Stimulated activated naive CD4-positive, alpha-beta T cell treated with Interleukin-2 at 50 U/mL for 16 hours (primary cell): ENCODE data around the gene KIF1B.
"Not testable (repeated sequence)": the region's sequence is repeated elsewhere in the genome, so short reads cannot be mapped to it uniquely, and the experiment has no call there.

ENCODE experiments used
- DNase-seq: peaks from one replicate; lab custom pipeline; 2025; lab: John Stamatoyannopoulos, UW

KIF1B gene

DNA sequence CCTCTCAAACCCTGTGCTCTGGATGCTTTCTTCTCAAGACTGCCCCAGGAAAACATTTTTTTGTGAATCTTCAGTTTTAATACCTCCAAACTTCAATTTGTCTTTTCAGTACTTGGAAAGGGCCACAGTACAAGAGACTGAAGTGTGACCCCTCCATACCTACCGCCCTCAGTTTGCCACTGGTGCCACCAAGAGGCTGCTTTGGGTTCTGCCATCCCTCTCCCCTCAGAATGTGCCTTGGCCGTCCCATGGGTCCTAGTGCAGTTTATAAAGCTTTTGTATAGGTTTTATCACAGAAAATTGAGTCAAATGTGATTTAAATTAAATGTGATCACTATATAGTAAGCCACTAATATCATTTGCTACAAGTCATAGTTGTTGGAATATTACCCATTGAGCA lies 127.7 kb downstream of the KIF1B start:
- DNase-seq = peak; percentile 2

DNA sequence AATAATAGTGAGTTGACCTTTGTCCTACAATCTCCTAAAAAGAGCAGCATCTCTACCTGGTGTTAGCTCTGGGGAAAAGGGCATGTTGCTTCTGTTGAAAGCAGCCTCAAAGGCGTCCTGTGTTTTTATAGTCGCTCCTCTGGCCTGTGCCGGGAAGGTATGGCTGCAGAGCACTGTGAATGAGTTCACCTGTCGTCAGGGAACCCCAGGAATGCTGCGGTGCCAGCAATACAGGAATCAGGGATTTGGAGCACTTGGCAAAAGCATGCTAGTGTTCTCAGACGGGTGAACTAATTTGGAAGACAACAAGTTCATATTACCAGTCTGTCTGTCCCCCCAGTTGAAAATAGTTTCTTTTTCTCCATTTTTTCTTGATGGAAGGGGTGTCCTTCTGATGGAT lies 128.2 kb downstream of the KIF1B start:
- no peak for DNase-seq

DNA sequence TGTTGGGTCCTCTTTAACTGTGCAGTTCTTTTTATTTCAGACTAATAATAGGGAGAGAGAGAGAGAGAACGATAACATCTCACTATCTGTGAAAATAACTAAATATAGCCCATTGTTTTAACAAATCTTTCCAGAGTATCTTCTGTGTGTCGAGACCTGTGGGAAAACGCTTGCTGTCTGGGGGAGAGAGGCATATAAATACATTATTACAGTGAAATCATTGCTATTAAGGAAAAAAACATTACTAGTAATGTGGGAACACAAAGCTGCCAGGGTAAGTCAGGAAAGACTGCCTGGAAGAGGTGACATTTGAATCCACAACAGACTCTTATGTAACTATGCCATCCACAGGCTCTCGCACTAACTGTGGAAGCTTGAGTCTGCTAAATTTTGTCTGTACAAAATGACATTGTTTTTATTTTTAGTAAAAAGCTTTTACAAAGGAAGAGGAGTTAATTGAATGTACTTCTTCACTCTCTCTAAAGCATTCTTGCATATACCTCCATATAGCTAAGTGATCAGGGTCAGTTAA lies 128.7 kb downstream of the KIF1B start:
- no peak for DNase-seq

DNA sequence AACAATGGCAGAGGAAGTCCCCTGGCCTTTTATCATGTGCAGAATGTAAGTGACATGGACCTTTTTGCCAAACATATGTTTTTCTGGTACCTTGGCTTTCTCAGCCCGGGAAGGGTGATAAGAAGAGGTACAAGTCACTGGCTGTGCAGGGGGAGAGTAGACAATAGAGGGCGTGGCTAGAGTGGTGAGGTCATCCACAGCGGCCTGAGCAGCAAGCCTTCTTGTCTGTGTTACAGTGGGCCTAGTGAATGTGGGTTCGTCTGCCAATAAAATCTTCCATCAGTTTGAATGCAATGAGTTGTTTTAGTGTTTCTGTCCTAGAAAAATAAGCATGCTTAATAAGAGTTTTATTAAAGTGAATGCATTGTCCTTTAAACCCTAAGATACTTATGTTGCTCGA lies 129.4 kb downstream of the KIF1B start:
- no peak for DNase-seq

DNA sequence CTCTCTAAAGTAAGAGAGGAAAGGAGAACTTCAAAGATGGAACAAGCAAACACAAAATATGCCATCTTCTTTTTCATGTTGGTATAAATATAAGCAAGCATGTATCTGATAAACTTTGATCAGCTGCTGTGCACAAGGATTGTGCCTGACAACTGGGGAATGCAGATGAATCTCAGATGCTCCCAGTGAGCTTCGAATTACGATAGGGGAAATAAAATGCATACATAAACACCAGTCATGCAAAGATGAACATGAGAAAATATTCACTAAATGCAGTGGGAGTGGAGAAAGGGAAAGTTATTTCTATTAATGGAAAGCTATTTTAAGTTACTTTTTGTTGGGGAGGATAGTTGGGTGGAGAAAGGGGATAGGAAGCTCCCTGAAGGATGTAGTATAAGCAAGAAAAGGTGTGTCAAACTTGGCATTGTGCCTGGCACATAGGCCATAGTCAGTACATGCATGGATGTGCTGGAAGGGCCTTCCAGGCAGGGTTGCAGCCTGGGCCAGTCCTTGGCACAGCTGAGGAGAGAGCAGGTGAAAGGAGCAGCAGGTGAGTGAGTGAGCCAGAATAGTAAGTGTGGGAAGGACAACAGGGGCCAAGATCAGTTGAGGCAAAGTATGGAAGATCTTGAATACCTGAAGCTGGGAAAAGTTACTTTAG lies 130.7 kb downstream of the KIF1B start:
- no peak for DNase-seq

DNA sequence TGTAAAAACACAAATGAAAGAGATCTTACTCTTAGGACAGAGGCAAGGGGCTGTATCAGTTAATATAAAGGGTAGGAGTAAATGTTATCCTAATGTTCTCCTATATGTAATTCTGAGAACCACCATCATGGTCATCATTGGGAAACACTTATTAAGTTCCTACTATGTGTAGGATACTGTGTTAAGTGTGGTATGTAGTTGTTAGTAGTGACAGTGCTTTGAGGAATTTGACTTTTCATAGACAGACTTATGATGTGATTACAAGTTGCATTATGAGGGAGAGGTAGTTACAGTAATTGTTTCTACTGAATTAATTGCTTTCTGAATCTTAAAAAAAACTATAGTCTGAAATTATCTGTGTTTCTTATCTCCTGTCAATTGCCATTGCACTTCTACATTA lies 136.7 kb downstream of the KIF1B start:
- no peak for DNase-seq

DNA sequence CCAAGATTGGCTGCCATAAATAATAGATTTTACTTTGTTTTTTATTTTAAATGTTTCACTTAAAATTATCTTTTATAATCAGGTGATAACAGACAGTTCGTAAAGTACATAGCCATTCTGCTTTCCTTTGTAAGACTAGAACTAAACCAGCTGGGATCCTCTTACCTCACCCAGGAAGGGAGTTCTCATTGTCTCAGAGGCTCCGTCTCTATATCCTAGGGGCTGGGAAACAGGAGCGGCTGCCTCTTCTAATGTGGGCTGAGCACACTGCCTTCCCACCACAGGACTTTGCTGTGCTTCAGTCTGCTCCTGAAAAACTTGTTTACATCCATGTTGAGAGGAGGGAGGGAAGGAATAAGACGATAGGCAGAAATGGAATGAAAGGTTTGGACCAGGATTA lies 142.9 kb downstream of the KIF1B start:
- DNase-seq = no peak

DNA sequence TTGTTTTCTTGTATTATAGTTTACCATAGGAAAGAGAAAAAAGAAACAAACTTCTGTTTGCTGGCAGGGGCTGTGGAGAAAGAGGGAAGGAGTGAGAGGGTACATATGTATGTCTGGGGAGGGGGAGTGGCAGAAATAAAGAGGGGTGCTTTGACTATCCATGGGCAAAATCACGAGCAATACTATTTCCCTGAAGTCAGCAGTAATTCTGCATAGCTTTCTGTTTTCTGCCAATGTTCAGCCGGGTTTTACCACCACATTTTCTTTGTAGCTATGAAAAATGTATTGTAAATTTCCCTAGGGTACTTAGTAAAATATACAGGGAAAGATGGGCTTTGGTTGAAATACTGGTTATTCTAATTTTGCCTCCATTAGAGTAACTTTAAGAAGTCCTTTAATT lies 143.3 kb downstream of the KIF1B start:
- no peak for DNase-seq

DNA sequence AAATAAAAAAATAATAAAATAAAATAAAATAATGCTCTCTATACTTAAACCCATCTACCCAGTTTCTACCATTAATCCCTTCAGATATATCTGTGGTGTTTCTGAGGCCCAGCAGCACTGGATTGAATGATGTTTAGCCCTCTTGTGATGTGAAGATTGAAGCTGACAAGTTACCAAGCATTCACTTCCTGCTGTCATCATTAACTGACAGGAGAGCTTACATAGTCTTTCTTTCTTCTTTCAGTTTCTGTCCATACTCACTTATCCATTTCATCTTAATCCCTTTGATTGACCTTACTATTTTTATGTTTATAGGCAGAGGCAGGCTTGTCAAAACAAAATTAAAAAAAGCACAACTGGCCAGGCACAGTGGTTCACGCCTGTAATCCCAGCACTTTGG lies 149.7 kb downstream of the KIF1B start:
- DNase-seq = no peak

DNA sequence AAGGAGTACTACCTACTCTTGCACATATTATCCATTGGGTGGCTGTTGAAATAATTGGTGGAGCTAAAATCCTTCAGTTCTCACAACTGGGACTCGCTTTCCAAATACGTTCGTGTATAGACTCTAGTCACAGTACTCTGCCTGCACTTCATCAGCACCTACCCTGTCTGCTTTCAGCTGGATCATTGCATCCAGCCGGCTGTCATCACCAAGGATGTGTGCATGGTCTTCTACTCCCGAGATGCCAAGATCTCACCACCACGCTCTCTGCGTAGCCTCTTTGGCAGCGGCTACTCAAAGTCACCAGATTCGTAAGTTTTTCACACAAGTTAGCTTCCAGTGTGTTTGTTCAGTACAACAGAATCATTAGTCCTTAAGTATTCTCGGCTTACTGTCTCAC lies 151.1 kb downstream of the KIF1B start:
- no peak for DNase-seq

DNA sequence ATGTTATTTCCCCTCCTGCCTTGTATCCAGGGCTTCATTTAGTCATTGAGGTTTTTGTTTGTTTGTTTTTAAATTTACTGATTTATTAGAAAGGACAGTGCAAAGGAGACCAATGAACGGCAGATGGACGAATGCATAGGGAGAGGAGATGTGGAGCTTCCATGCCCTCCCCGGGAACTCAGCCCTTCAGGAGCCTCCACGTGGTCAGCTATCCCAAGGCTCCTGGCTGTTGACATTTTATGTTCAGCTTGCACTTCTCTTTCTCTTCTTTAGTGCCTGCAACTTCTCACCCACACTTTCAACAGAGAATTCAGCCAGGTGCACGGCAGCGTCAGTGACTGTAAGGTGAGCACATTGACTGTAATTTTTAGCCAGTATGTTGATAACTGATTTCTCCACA lies 157.8 kb downstream of the KIF1B start:
- no peak for DNase-seq

DNA sequence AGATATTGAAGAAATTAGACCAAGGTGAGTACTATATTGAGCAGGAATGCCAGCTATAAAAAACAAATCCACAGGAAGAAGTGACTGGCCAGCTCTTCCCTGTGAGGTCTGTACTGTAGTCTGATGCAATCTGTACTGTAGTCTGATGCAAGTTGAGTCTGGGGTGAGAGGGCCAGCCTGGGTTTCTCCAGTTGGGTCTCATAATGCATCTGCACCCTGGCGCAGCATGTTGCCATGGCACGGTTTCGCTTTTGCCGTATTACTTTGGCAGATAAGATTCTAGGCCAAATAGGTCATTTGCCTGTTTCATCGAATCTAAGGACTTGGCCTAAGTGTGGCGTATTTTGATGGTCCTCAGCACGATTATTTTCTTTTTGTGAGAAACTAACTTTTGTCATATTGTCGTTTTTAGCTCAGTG lies 164.1 kb downstream of the KIF1B start:
- no peak for DNase-seq

DNA sequence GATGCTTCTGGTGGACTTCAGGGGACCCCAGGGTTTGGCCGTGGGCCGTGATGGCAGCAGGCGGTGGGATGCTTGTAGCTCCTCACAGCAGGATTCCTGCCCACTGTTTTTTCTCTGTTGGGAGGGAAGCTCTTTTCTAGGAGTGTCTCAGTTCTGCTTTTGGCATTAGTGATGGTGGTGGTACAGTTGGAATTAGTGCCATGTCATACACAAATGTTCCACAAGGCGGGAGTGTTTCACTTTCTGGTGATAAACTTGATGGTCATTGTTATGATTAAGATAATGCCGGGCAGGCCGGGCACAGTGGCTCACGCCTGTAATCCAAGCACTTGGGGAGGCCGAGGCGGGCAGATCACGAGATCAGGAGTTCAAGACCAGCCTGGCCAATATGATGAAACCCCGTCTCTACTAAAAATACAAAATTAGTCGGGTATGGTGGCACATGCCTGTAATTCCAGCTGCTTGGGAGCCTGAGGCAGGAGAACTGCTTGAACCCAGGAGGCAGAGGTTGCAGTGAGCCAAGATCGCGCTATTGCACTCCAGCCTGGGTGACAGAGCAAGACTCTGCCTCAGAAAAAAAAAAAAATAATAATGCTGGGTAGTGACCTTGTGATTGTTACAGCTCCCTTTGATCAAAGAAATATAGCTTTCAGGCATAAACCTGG lies 167.1 kb downstream of the KIF1B start:
- not testable (repeated sequence) for DNase-seq

DNA sequence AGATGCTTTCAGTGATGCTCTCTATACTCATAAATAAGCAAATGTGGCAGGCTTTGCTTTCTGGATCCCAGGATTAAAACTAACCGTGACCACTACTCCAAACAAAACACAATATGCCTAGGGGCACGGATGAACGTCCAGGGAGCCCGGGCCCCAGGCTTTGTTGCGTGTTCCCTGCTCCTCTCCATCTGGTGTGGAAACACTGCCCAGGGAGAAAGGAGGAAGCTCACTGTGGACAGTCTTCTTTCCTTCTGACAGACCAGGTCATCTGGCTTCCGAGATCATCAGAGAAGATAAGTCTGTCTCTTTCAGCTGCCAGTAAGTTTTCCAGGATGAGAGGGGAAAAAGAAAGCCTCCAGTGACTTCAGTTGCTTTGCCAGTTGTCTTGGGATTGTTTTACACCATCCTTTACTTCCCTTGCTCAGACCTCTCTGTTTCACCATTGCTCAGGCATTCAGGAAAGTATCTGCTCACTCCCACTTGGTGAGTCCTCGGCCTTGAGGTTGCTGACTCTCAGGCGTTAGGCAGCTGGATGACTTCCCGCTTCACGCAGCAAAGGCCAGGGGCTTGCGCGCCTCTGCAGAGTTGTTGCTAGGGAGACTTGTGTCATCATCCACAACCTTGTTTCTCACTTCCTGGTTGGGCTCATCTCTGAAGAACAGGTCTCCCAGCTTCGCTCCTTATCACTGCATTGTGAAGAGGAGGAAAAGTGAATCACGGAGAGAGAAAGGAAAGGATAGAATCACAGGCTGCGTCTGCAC lies 167.9 kb downstream of the KIF1B start:
- no peak for DNase-seq

DNA sequence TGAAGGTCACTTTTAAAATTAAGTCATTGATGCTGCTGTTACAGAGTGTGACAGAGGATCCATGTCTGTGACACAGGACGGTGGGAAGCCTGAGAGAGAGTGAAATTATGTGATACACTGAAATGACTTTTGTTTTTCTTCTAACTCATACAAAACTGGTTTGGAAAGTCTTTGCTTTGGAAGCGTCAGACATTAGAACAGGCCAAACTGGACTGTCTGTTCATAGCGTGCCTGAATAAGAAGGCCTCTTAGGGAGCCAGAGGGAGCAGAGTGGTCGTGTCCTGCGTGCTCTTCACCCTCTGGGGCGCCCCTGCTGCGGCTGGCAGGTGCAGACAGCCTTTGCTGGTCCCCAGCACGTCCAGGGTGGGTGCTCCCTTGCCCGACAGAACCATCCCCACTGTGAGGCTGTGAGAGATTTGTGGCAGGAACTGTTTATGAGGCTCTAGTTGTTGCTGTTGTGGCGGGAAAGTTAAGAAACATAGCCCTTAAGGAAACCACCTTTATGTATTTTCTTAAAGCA lies 168.8 kb downstream of the KIF1B start:
- DNase-seq = no peak

DNA sequence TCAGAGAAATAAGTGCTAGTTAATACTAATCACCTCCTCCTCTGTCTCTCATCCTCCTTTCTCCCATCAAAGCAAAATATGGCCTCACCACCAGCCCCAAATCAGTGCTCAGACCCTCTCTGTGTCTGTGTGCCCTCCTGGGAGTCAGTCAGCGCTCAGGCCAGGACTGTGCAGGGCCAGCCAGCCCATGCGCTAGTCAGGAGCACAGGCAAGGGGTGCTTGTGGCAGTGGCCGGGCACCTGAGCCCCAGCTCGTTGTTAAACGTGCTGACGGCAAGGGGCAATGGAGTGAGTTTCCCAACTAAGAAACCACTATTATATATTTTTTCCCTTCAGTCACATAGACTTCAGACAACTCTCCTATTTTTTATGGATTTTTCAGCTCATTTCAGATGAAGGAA lies 169.3 kb downstream of the KIF1B start:
- DNase-seq = no peak

DNA sequence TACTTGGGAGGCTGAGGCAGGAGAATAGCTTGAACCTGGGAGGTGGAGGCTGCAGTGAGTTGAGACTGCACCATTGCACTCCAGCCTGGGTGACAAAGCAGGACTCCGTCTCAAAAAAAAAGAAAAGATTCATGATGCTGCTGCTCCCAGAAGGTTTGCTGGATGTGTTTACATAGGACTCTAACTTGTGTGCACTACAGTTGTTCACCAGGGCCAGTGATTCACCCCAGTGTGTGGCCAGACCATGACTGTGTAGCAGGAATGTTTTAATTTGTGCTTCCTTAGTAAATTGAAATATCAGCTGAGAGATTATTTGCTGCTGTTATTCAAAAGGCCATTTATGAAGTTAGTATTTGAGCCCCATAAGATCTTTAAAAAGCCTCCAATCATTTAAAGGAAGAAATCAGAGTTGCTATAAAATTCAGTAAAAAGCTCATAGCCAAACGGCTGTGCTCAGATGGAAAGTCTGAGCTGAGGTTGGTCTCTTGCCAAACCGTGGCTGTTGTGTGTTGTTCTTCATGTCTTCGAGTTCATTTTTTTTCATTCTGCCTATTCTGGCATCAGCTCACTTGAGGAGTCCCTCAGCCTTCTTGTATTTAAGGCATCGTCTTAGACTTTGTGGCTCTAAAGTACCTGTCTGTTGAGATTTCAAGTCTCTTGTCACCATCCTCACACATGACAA lies 170.4 kb downstream of the KIF1B start:
- DNase-seq = no peak

DNA sequence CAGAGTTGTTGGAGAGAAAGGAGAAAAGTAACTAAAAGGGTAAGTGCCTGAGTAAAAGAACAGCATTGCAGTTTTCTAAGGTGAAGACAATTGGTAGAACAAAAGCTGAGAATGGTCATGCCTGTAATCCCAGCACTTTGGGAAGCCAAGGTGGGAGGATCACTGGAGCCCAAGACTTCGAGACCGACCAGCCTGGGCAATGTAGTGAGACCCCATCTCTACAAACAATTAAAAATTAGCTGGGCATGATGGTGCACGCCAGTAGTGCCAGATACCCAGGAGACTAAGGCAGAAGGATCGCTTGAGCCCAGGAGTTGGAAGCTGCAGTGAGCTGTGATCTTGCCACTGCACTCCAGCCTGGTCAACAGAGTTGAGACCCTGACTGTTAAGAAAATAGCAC lies 173.3 kb downstream of the KIF1B start:
- DNase-seq = no peak

DNA sequence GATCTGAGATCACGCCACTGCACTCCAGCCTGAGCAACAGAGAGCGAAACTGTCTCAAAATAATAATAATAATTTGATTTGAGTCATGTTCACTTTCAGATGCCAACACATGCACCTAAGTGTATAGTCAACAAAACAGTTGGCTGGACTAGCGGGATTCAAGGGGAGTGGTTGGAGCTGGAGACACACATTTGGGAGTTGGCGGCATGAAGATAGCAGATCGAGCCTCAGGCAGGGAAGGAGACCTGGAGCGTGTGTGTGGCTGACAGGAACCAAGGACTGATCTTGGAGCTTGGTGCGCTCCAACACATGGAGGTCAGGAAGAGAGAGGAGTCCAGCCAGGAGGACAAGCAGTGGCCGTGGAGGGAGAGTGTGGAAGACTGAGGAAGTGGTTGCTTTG lies 173.8 kb downstream of the KIF1B start:
- DNase-seq = no peak

DNA sequence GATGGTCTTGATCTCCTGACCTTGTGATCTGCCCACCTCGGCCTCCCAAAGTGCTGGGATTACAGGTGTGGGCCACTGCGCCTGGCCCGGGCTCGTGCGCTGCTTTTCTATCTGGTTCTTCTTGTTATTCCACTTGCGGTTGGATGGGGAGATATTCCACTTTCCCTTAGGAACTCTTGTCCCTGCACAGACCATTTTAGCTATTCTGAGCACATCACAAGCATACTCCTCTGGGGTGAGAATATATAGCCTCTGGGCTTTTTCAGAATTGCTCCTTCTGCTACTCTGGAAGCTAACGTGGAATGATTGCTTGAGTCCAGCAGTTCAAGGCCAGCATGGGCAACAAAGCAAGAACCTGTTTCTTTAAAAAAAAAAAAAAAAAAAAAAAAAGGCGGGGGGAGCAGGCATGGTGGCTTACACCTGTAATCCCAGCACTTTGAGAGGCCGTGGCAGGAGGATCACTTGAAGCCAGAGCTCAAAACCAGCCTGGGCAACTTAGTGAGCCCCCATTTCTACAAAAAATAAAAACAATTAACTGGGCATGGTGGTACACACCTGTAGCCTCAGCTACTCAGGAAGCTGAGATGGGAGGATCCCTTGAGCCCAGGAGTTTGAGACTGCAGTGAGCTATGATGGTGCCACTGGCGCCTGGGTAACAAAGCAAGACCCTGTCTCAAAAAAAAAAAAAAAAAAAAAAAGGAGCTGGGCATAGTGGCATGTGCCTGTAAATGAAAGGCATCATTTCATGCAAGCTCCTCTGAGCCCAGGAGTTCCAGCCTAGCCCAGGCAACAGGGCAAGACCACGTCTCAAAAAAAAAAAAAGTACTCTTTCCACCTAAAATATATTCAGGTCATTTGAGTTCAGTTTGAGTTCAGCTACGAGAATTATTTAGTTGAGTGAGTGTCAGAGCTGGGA lies 176.6 kb downstream of the KIF1B start:
- no peak for DNase-seq
